GM18519 (cell line): ENCODE measurements around the gene LRP8.

ENCODE experiments used
- ATAC-seq: cut with Tn5 transposase; IDR thresholded peaks from one replicate; pipeline ENCODE4 v1.9.1; 2021; ENCODE audit warnings: mild to moderate bottlenecking, moderate library complexity; ENCODE audit not compliant: unreplicated experiment, low FRiP score

Gene LRP8

DNA sequence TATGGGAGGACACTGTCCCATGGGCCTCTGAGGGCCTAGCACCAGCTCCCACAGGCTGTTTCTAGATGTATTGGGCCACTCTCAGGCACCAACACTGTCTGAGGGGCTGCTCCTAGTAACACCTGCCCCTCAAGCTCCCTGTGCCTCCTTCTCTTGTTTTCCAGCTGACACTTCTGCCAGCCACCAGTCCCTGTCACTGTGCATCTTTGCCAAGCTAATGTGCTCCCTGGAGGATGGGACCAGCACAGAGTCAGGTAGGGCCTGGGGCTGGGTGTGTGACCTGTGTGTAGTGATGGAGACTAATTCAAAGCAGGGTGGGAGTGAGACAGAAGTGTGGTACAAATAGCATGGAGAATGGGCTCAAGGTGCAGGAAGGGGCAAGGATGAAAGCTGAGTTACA is 60.1 kb downstream of the LRP8 start:
- no peak for ATAC-seq

DNA sequence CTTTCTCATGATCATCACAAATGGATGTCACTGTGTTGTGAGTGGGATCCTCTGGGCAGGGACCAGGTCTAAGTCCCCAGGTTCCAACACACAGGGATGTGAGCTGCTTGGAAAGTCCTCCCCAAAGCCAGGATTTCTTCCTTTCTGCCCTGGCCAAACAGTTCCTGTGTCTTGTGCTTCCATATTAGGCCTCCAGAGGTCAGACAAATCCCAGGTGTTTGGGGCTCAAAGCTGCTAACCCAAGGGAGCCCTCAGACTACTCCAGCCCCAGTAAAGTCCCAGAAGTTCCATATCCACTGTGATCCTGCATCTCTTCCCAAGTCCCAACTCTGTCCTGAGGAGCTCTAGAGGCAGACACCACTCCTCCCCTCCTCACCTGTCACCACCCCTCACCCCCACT is 61.8 kb downstream of the LRP8 start:
- ATAC-seq = no peak

DNA sequence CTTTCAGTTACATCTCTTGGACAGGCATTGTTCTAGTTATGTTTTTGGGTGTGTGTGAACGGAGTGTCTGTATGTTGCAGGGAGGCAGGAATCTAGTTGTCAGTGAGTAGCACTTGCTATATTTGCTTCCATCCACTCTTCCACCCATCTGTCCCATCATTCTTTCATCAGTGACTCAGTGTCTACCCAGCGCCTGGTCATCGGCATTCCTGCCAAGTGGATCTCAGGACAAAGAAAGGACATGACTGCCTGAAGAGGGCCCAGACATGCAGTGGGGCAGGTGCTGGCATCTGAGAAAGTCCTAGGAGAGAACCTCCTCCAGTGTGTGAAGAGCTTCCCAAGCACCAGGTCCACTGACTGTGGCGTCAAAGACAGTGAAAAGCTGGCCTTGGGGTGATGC is 62.3 kb downstream of the LRP8 start:
- no peak for ATAC-seq

DNA sequence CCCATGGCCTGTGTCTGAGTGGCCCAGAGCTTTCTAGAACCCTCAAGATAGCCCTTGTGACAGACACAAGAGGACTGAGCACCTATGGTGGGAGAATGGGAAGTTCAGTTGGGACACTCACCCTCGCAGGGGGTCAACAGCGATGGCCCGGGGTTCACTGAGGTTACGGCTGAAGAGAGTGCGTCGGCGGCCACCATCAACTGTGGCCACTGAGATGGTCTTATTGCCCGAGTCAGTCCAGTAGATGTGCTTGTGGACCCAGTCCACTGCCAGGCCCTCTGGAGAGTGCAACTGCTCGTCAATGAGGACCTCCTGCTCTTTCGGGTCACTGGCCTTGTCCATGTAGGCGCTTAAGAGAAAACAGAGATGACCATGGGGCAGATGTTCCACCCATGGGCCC is 63.8 kb downstream of the LRP8 start:
- ATAC-seq = no peak

DNA sequence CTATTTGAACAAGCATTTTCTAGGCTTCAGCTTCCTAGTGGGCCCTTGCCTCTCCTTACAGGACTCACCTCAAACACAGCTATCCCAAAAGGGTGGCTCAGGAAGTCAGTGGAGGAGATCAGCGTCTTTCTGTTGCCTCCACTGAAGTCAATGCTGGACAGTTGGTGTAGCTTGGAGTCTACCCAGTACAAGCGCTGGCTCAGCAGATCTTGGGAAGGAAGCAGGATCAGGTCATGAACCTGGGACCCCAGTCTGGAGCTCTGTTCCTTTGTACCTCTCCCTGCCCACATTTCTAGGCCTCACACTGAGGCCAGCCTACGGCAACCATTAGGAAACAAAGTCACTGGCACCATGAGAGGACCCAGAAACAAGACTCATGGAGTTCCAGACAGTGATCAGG is 65.9 kb downstream of the LRP8 start:
- no peak for ATAC-seq

DNA sequence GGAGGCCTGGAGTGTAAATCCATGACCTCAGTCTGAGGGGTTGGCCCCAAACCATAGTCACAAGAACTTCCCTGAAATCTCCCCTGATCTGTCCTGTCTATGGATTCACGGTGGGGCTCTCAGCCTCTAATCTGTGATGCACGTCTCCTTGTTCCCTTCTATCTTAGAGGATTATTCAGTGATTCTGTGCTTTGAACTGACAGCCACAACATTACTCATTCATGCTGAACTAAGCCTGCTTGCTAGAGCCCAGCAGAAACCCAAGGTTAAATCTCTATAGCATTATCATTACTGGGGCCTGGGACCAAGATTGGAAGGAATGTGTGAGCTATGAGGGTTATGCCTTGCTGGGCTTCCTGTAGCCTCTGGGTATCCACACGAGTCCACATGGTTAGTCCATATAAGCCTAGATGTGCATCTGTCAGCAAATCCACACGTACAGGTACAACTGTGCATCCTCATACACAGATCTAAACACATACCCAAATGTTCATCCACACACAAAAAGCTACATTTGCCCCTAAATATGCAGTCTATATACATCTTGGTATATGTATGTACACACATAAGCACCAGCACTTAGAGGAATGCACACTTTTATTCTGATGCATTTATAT is 67.1 kb downstream of the LRP8 start:
- ATAC-seq = no peak

DNA sequence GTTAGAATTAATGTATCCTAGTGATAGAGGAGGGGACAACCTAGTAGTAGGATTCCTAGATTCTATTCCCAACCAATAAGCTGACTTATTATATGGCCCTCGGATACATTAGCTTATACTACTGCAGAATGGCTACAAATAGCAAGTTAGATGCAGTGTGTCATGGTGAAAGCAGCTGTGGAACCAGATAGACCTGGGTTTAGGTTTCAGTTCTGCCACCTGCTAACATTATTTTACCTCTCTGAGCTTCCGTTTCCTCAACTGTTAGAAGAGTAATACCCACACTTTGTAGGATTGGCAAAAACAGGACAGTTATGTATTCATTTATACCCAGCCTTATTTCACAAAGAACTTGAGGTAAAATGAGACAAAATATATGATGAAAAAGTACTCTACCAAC is 67.9 kb downstream of the LRP8 start:
- no peak for ATAC-seq

DNA sequence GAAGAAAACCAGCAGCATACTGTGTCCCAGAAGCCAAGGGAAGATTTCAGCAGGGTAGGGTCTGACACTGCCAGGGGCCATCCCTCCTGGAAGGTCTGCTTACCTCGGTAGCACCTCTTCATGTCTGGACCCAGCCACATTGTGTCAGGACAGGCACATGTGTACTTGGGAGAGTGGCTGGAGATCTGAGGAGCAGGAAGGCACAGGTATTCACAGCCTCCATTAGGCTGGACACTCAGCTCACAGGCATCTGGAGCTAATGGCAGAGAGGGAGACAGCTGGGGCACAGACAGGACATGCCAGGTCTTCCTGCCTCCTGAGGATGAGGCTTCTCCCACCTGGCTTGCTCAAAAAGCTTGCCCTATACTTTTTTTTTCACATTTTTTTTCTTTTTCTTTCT is 69.7 kb downstream of the LRP8 start:
- no peak for ATAC-seq

DNA sequence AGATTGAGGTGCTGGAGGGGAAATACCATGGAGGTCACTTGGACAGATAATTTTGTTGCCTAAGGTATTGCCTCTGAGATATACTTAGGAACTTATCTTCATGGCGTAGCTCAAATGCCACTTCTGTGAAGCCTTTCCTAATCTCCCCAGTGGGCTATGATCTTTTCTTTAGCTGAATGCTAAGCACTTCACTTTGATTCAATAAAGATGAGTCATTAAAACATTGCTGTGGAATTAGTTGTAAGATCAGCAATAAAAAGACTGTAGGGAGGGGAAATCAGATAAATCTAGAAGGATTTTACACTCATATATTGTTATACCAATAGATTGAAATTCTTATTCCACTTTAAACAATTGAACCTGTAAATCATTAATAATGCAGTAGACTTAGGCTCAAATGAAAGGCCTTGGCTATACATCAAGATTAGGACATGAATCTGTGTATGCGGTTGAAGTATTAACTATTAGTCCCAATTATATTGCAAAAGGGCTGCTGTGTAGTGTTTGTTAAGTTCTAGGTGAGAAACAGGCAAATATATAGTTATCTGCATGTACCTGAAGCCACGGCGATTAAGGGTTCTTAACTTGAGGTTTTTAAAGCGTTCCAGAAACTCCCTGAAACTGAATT is 70.3 kb downstream of the LRP8 start:
- ATAC-seq = no peak

DNA sequence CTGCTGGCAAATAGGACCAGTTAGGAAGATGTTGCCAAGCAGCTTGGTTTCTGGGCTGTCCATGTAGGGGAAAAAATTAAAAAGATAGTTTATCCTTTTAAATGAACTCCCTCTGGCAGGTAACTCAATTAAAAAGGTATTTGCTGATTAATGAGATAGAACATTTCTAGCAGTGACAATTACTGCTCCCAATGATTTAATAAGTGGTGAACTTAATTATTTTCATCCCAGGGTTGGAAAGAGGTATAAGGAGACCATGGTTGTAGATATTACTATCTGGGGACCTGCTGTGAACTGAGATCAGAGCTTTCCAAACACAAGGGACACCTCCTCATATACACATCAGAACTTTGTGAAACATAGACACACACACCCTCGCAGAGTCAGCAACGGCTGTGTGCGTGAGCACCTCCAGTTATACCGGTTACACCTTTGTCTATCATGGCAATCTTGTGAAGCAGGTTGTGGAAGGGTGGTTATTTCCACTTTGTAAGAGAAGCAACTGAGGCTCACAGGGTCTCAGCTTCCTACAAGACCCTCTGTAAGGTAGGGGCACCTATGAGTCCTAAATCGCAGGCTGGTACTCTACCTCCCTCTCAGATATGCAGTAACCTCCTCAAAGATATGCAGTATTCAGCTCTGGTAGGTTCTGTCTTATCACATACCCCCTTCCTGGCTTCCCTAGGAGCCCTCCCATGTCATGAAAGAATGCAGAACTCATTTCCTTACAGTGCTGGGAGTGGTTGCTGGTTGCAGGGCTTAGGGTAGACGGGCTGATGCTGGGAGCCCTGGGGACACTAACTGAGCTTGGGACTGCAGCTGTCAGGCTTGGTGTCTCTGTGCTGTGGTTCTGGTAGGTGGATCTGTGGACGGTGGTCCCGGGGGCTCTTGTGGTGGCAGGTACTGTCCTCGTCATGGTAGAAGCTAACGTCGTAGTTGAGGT is 71.1 kb downstream of the LRP8 start:
- no peak for ATAC-seq

DNA sequence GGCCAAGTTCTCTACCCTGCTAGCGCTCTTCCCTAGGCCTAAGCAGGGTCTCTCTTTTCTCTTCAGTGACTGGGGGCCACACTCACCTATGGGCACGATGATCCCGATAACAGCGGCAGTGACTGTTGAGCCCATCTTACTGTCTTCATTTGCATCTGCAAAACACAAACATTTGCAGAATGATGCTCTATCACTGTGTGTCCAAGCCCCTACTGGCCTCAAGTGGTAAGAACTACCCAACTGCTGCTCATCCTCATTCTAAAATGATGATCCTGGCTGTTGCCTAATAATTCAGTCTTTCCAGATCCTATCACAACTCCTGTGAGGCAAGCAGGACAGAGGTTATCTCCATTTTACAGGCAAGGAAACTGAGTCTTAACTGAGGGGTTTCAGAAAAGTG is 72.8 kb downstream of the LRP8 start:
- ATAC-seq = no peak

DNA sequence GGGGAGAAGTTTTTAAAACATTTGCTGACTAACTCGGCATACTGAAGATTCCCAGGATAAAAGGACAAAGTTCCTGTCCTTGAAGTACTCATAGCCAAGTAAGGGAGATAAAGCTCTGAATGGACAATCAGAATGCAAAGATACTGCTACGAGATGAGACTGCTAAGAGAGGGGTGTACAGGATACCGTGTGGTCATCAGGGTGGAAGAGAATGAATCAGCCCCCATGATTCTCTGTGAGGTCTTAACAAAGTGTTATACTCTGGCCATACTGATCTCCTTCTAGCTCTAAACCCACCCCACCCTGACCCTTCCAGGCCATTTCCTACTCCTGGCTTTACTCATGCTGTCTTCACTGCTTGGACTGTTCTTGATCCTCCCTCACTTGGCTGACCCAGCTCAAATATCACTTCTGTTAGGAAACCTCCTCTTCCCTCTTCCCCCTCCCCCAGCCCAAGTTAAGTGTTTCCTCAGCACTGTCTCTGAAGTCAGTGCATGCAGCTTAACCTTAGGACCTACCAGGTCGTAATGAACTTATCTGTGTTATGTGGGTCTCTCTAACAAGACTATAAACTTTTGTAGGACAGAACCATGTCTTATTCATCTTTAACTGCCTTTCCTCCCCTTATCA is 73.7 kb downstream of the LRP8 start:
- ATAC-seq = no peak

DNA sequence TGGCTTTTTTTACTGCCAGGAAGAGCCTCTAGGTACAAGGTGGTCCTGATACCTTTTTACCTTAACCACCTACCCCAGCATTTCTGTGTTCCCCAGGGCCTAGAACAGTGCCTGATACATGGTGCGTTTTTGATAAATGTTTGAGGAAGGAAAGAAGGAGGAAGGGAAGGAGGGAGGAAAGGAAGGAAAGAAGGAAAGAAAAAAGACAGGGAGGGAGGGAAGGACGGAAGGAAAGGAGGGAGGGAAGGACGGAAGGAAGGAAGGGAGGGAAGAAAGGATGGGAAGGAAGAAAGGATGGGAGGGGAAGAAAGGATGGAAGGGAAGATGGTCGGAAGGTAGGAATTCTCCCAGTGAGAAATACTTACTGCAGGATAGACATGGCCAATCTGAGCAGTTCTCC is 77.5 kb downstream of the LRP8 start:
- ATAC-seq = no peak

DNA sequence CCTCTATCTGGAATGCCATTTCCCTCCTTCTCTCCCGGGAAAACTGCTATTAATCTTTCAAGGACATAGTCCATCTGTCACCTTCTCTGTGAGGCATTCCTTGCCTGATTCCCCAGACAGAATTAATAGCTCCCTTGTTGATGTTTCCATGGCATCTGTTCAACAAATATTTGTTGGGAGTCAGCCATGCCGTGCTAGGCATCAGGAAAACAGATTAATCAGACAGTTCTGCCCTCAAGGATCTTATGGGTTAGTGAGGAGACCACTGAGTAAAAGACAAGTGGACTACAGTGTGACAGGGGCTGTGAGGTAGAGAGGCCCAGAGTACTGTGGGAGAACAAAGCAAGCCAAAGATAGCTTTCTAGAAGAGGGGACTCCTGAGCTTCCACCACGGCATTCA is 78.2 kb downstream of the LRP8 start:
- no peak for ATAC-seq

DNA sequence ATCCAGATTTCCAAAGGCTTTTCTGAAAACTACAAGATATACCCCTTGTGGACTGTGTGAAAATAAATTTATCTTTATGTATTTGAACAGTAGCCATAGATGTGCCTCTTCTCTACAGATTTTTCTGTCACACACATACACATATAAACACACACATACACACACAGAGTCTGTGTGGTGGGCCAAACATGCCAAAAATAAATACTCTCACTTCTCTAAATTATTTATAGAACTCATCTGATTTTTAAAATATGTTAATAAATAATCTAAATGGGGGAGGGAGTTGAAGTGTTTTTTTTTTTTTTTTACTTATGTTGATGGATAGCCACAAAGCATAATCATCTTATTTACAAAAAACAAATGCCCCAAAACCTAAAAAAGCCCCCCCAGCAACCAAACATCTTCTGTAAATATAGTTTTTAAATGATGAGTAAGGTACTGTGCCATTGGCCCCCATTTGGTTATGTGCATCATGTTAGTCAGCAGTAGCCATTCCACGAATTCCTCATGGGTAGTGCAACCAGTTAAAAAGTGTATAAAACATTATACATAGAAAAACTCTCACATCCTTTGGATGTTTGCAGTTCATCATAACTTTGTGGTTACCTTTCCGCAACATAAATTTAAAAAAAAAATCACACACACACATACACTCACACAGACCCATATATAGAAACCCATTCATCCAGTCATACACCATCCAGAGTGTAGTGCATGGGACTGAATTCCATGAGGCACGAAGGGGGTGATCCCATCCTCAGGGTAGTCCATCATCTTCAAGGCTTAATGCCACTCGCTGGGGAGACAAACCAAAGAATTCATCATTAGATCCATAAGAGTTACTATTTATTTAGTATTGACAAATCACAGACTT is 81.4 kb downstream of the LRP8 start:
- ATAC-seq = no peak

DNA sequence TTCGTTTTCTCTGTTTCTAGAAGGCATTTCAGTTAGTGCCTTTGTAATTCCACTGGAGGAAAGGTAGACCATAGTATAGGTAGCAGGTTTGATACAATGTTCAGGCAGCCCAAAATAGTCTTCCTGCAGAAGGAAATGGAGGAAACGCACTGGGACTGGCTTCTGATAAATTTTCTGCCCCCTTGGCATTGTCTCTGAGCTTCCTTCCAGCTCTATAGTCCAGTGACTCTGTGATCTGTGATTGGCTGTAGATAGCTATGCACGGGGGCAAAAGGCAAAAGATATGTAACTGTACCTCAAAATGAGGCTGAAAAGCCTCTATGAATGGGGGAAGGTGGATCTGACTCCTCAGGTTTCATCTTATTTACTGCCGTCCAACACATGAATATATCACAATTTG is 83.7 kb downstream of the LRP8 start:
- ATAC-seq = no peak

DNA sequence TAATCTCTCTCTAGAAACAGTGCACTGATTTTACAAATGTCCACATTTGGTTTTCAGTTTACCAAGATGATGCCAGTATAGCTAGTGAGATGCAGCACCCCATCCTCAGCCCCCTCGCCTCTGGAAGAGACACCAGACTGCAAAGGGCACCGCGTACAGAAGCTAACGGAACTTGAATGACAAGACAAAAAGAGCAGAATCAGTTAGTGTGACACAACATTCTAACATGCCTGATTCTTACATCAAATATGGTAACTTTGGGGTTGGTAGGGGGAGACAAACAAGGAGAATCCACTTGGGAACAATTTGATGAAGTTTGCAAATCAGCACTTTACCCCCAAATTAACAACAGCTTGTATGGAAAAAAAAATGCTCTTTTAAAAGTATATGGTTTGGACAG is 85.5 kb downstream of the LRP8 start:
- no peak for ATAC-seq

DNA sequence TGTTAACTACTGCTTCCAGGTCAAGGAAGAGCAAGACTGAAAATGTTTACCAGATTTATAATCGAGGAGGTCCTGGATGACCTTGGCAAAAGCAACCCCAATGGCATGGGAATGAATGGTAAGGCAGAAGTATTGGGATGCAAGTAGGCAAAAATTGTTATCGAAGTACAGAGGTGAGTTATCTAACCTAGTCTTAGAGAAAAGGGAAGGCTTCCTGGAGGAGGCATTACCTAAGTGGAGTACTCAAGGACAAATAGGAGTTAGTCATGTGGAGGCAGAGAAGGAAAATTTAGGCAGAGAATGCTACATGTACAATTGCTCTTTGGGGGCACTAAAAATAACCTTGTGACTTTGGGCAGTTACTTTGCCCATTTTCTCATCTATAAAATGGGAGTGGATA is 86.0 kb downstream of the LRP8 start:
- no peak for ATAC-seq

DNA sequence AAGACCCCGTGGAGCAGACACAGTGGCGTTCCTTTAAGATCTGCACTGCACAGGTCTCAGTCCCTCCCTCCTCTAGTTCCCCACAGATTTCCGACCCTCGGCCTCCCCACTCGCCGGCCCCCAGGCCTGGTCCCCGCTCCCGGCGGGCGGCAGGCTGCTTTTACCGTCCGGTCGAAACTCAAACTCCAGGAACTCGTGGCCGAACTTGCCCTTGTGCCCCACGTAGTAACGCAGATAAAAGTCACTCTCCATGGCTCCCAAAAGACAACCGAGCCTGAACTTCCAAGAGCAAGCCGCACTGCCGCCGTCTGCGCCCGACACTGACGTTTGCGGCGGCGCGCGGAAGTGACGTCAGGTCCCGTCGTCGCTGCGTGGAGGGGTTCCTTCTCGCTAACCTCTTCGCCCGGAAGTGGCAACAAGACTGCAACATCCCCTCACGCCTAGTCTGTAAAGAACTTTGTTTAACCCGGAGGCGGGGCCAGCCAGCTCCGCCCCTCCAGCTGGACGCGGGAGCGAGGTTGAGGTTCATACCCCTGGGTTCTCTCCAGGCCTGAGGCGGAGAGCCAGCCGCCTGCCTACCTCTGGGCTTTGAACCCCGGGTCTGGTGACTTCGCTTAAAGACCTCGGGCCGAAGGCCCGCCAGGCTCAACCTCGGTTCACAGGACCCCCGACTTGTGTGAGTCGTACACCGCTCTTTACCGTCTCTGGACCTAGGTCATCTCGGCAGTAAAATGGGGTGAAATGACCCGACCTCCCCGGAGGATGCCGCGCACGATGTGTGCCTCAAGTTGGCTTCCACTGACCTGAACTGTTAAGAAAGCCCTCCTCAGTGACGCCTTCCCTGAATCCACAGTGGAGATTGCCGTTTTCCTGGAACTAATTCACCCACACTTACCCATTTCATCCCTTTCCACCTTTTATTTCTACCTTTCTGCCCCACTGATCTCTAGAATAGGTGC is 89.4 kb downstream of the LRP8 start, which contains the start of gene MAGOH:
TSS of gene MAGOH (minus strand) at position 322 of the 959 bp plus-strand sequence. CDS start at position 252, 70 bp downstream.
- ATAC-seq = peak; percentile 95
